ENCODE results near the gene PARP16. TPM values are rescaled to one million over a fixed set of nuclear protein-coding genes. Genes with fewer than 3 reads are reported as not detected.

PARP16 gene
- total and polyA plus RNA-seq, 9 of the 15 experiments (the other 6 are each of a cell fraction or from before 2014, with no cell fraction given) = 3.0 to 9.9 (median 5.8) TPM

- TF ChIP-seq ZBTB40 (IDR thresholded peaks at IDR 0.05) (0 out of 2 replicates have a peak, but pooled peaks have one; percentile 27), ZBTB40 (CRISPR knock-in tag; IDR thresholded peaks at IDR 0.05) (no peak), RB1 (IDR thresholded peaks at IDR 0.05; ENCODE audit: low read depth) (peak; percentile 65; the same call in 1 of the 2 replicates), JUN (IDR thresholded peaks at IDR 0.05; ENCODE audit: borderline replicate concordance, low read depth, low read length) (no peak), JUN (CRISPR knock-in tag; IDR thresholded peaks at IDR 0.05; ENCODE audit: borderline replicate concordance) (0 out of 2 replicates have a peak, but pooled peaks have one; percentile 34), MYC (IDR thresholded peaks at IDR 0.05; ENCODE audit: low read depth, low read length) (no peak), MYC (CRISPR knock-in tag; IDR thresholded peaks at IDR 0.05; ENCODE audit: borderline replicate concordance, low read depth) (0 out of 2 replicates have a peak, but pooled peaks have one; percentile 41)
These were observed 497 bp downstream of the PARP16 start (continued) for GRCh38 chr15:65286069-65286703.

Data from K562 (cell line).